Posterior vena cava (tissue), 2 donors: ENCODE measurements around the gene WDR11. TPM values are rescaled to one million over a fixed set of nuclear protein-coding genes. Genes with fewer than 3 reads are reported as not detected.

Experiments used
- DNase-seq: peaks from one replicate; pipeline ENCODE4 v3.0.0-alpha.2; 2020; ENCODE audit warnings: low spot score
- intact Hi-C, 2 donors: fragments of 100-400 bp; cut with DNase I; formaldehyde crosslinking; loops; one replicate each; pipeline versions ENCODE4 v1.14.1 to v1.14.2; 2022 to 2023
- total RNA-seq, 2 donors: library from RNA; stranded (reverse); fragmentation: NEBNext Ultra II Directional; extraction: Animal tissue kit (Norgen Biotek cat#: 25700); gene quantifications; one replicate each; pipeline ENCODE4 v1.2.1, GENCODE V29; 2021
- donor health status: DM: yes; HTN: yes; CAD: no.
- donor health status: DM: yes; HTN: yes; CAD: no.

WDR11 gene
- total RNA-seq, 2 donors from 2014 or later, result 37.6 to 51.6 TPM

GRCh38 chr10:120940299-120940900, 89.2 kb downstream of the WDR11 start:
- intact Hi-C loops, result loop anchor here (5.0 to 10.0 kb wide), 3 partner anchors 664 to 967 kb away; no protein-coding TSS in a partner anchor
- DNase-seq, result no peak

DNA sequence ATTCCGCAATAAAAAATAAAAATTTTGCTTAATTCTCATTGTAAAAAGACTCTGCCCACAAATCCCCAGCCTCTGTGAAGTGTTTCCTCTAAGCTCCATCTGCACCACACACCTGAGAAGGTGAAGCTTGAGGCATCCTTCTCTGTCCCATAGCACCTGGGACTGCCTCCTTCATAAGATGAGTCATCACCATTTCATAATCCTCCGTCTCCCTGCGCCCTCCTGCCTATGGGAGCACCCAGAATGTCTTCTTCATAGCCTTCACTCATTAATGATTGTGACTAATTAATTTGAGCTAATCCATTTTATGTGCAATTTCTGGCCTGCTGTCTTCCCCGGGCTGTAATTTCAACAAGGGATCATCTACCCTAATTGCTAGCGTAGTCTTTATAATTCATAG, 90.3 kb downstream of the WDR11 start:
- no peak for DNase-seq
- intact Hi-C loops, result loop anchor here (5.0 to 10.0 kb wide), 3 partner anchors 663 to 966 kb away; no protein-coding TSS in a partner anchor

GRCh38 chr10:120942806-120943413, 91.7 kb downstream of the WDR11 start:
- intact Hi-C loops, result loop anchor here (5.0 to 10.0 kb wide), 3 partner anchors 662 to 964 kb away; no protein-coding TSS in a partner anchor
- peak; percentile 94 for DNase-seq

DNA sequence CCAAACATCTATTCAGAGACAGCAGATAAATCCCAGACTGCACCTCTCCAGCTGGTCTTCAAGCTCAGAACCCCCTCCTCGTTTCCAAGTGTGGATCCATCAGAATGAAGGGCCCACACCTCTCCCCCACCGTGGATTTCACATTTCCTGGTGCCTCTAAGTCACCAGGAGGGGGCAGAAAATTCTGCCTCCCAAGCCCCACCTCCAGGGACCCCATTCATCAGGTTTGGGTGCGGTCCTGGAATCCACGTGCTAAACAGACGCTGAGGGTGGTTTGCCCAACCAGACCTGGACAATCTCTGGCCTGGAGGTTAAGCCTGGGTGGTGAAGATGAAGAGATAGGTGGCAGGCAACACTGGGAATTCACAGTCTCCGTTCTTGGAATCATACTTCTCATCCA, 92.4 kb downstream of the WDR11 start:
- intact Hi-C loops, result loop anchor here (5.0 to 10.0 kb wide), 3 partner anchors 661 to 964 kb away; no protein-coding TSS in a partner anchor
- no peak for DNase-seq

DNA sequence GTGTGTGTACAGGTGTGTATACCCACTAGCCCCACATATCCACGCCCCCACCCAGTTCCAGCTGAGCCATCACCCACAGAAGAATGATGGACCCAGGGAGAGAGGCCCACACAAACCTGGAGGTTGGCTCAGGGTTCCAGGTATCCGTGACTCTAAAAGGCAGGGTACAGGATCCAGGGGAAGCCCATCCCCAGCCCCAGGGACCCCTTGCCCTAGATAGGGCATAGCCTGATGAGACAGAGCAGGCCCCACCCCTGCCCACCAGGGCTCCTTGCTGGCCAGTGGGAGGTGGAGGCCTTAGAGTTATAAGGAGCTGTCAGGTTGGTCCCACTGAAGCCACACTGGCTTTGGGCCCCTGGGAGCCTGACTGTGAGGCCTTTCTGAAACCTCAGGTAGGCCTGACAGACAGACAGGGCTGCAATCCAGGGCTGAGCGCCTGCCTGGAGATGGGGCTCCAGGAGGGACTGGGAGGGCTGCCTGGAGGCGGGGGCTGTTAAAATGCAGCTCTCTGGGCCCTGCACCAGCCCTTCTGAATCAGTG, 93.5 kb downstream of the WDR11 start:
- intact Hi-C loops, result loop anchor here (5.0 to 10.0 kb wide), 4 partner anchors 660 to 963 kb away; no protein-coding TSS in a partner anchor
- no peak for DNase-seq

DNA sequence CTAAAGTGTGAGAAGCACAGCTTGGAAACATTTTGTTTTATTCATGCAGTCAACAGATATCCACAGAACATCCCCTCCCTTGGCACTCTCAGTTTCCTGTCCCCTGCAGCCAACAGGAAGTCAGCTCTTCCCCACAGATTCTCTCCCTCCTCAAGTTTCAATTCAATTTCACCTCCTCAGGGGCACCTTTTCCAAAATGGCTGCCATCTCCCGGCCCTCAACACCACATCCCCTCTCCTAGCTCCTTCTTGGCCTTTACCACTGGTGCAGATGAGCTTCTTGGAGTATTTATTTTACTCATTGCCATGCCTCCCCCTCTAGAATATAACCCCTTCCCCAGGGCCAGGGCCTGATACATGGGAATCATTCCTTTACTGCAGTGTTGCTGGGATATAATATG, 94.0 kb downstream of the WDR11 start:
- intact Hi-C loops, result loop anchor here (5.0 to 10.0 kb wide), 3 partner anchors 660 to 942 kb away; no protein-coding TSS in a partner anchor

GRCh38 chr10:120945801-120946302, 94.7 kb downstream of the WDR11 start:
- no peak for DNase-seq

More for the DNA sequence above, 94.0 kb downstream of the WDR11 start:
- no peak for DNase-seq

DNA sequence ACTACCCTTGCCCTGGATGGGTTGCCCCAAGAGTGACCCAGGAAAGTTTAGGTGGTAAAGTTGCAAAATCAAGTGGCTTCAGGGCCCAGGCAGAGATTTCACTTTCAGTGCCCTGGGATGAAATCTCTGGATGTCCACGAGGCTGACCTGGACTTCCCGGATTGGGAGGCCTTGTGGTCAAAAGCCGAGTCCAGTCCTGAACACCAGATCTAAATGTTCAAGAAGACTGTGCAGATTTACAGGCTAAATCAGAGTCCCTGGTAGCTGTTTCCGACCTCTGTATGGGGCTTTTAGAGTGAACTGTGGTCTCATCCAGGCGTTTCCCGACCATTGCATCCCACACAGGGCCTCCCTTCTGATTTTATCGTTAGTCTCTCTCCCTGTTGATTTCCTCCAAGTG, 95.3 kb downstream of the WDR11 start:
- no peak for DNase-seq
- intact Hi-C loops, result loop anchor here (2.0 to 10.0 kb wide), 4 partner anchors 658 to 941 kb away; no protein-coding TSS in a partner anchor

More at GRCh38 chr10:120945801-120946302, 94.7 kb downstream of the WDR11 start:
- intact Hi-C loops, result loop anchor here (2.0 to 10.0 kb wide), 4 partner anchors 659 to 941 kb away; no protein-coding TSS in a partner anchor

DNA sequence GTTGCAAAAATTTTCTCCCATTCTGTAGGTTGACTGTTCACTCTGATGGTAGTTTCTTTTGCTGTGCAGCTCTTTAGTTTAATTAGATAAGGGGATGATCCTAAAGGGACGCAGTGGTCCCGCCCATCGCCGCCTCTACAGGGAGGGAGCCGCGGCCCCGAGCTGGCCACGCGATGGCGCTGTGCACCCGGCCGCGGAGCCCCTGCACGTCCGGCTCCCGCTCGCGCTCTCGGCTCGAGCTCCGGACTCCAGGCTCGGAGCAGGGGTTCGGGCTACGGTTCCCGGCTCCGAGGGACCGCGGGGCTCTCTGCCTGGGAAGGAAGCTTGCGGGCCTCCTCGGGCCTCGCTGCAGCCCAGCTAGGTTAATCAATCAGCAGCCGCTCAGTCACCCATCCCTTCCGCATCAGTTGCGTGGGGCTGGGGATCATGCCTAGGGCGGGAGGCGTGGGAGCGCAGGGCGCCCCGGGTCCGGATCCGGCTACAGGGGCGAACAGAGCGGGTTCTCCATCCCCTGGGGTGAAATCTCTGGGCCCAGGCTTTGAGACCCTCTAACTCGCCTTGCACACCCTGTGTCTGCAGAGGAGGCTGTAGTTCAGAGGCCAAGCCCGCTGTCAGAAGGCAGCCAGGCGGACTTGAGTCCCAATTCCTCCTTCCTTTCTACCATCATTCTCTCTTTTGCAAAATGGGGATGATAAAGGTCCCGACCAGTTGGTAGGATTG, 97.9 kb downstream of the WDR11 start:
- peak; percentile 91 for DNase-seq
- intact Hi-C loops, result loop anchor here (5.0 to 10.0 kb wide), 3 partner anchors 656 to 938 kb away; no protein-coding TSS in a partner anchor

DNA sequence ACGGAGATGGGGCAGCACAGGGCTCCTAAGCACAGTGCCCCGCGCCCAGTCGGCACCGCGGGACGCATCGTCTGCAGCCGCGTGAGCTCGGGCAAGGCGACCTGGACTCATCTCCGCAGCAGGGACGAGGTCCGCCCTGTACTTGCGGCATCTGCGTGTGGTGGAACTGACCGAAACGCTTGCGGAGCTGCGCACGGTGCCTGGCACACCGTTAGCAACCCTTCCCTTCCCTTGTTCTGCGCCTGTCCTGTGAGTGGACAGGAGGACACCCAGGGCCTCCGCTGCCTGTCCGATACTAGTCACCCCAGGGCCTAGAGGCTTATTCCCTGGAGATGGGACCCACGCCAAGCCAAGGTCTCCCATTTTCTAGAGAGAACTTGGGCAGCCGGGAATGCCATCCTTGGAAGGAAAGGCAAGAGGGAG, 98.5 kb downstream of the WDR11 start:
- no peak for DNase-seq
- intact Hi-C loops, result loop anchor here (5.0 to 10.0 kb wide), 3 partner anchors 655 to 938 kb away; no protein-coding TSS in a partner anchor

- DNase-seq, result no peak
- intact Hi-C loops, result no loop called here
Measured at GRCh38 chr10:120950051-120950561, 98.9 kb downstream of the WDR11 start.

DNA sequence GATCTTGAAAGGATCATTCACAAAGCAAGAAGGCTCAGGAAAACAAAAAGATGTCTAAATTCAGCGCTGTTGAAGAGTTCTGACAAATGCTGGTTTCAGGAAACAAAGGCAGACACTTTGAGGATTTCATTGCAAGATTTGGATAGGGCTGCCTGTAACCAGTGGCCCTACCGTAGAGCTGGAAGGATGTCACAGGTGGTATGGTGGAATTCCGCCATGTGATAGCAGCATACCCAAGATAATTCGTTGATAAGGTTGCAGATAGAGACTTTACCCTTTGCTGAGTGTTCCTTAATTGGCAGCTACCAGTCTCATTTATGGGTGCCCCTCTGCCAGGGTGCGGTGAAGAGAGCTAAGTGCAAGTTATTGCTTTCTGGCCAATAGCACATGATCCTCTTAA, 100.1 kb downstream of the WDR11 start:
- intact Hi-C loops, result no loop called here
- no peak for DNase-seq

DNA sequence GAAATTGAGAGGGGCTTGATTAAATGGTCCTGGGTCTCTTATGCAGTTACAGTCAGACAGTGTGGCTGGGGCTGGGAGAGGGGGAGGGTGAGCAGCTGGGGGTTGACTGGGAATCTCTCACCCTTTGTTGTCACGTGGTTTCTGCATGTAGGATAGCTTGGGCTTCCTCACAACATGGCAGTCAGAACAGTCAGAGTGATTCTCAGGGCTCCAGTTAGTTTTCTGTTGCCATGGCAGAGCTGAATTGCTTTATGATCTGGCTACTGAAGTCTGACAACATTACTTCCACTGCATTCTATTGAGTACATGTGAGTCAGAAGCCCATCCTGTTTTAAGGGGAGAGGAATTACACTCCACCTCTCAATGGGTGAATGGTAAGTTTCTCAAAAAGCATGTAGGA, 102.7 kb downstream of the WDR11 start:
- DNase-seq, result no peak
- intact Hi-C loops, result no loop called here
